ENCODE measurements around the gene RUNDC1. TPM values are rescaled to one million over a fixed set of nuclear protein-coding genes. Genes with fewer than 3 reads are reported as not detected.

Gene RUNDC1
- total RNA-seq, 4 donors from 2014 or later = 18.1 to 43.8 (median 27.8) TPM

GRCh38 chr17:43033948-43034881 is 53.9 kb downstream of the RUNDC1 start:
- H3K4me3 ChIP-seq = no peak overlapping the region
- WGBS, 2 donors (ENCODE audit: low coverage in 1 of 2) = 62 to 63% methylated on average over 2 to 12 of the region's 12 CpGs
- TF ChIP-seq POLR2A (IDR thresholded peaks at IDR 0.05) (no peak), CTCF (IDR thresholded peaks at IDR 0.05) (no peak), EP300 (IDR thresholded peaks at IDR 0.05; ENCODE audit: low read depth) (no peak), POLR2AphosphoS5 (IDR thresholded peaks at IDR 0.05) (no peak)
- H3K27me3 ChIP-seq = no peaks in the 10 kb centered on the region
- in situ Hi-C loops (cut with MboI; ENCODE audit: low pct_ligation_motif_present in 1 of 4, low pct_unique_long_range_greater_than_20kb in 1 of 4, low sequenced_read_pairs in 3 of 4) (loop anchor here in 2 of 4 donors (5.0 to 25.0 kb wide), 2 partner anchors 88 to 303 kb away; no protein-coding TSS in a partner anchor), intact Hi-C loops (cut with DNase I; ENCODE audit: low total_unique reads) (no loop called here)
- H3K36me3 ChIP-seq = no peaks in the 10 kb centered on the region
- no peak overlapping the region for H3K27ac ChIP-seq
- no peaks in the 10 kb centered on the region for H3K9me3 ChIP-seq
- no peaks in the 10 kb centered on the region for H3K4me1 ChIP-seq
- DNase-seq = no peak

- intact Hi-C loops (cut with DNase I; ENCODE audit: low total_unique reads) = no loop called here
These were observed 54.5 kb downstream of the RUNDC1 start for GRCh38 chr17:43034894-43035293.

GRCh38 chr17:43039646-43040045 is 59.3 kb downstream of the RUNDC1 start:
- Histone ChIP-seq H3K27me3 (no peaks in the 10 kb centered on the region), H3K9me3 (no peaks in the 10 kb centered on the region), H3K27ac (no peak overlapping the region), H3K4me3 (no peak overlapping the region), H3K4me1 (no peaks in the 10 kb centered on the region), H3K36me3 (no peaks in the 10 kb centered on the region)
- TF ChIP-seq CTCF (IDR thresholded peaks at IDR 0.05) (no peak), EP300 (IDR thresholded peaks at IDR 0.05; ENCODE audit: low read depth) (no peak), POLR2AphosphoS5 (IDR thresholded peaks at IDR 0.05) (no peak), POLR2A (IDR thresholded peaks at IDR 0.05) (no peak)
- intact Hi-C loops (cut with DNase I; ENCODE audit: low total_unique reads) (no loop called here), in situ Hi-C loops (cut with MboI; ENCODE audit: low pct_ligation_motif_present in 1 of 4, low pct_unique_long_range_greater_than_20kb in 1 of 4, low sequenced_read_pairs in 3 of 4) (loop anchor here in 1 of 4 donors (25.0 kb wide), 1 partner anchor 298 kb away; no protein-coding TSS in a partner anchor)
- WGBS, 2 donors (ENCODE audit: low coverage in 1 of 2) = 92 to 93% methylated on average over 2 of the region's 2 CpGs
- DNase-seq = no peak

More at GRCh38 chr17:43034894-43035293, 54.5 kb downstream of the RUNDC1 start:
- no peaks in the 10 kb centered on the region for H3K27me3 ChIP-seq
- WGBS, 2 donors (ENCODE audit: low coverage in 1 of 2) = 89% methylated on average over 3 of the region's 3 CpGs; no CpG with 5 or more reads in 1 of the 2 donors
- H3K36me3 ChIP-seq = no peaks in the 10 kb centered on the region
- H3K9me3 ChIP-seq = no peaks in the 10 kb centered on the region
- H3K27ac ChIP-seq = no peak overlapping the region
- DNase-seq = no peak
- no peaks in the 10 kb centered on the region for H3K4me1 ChIP-seq
- in situ Hi-C loops (cut with MboI; ENCODE audit: low pct_ligation_motif_present in 1 of 4, low pct_unique_long_range_greater_than_20kb in 1 of 4, low sequenced_read_pairs in 3 of 4) = loop anchor here in 2 of 4 donors (5.0 to 25.0 kb wide), 2 partner anchors 87 to 302 kb away; no protein-coding TSS in a partner anchor
- TF ChIP-seq CTCF (IDR thresholded peaks at IDR 0.05) (no peak), POLR2AphosphoS5 (IDR thresholded peaks at IDR 0.05) (no peak), EP300 (IDR thresholded peaks at IDR 0.05; ENCODE audit: low read depth) (no peak), POLR2A (IDR thresholded peaks at IDR 0.05) (no peak)
- no peak overlapping the region for H3K4me3 ChIP-seq

- no peak for DNase-seq
- Histone ChIP-seq H3K4me1 (no peaks in the 10 kb centered on the region), H3K4me3 (no peak overlapping the region), H3K27ac (no peak overlapping the region), H3K9me3 (no peaks in the 10 kb centered on the region), H3K27me3 (no peaks in the 10 kb centered on the region), H3K36me3 (no peaks in the 10 kb centered on the region)
- WGBS, 2 donors (ENCODE audit: low coverage in 1 of 2) = 69 to 90% methylated on average over 2 of the region's 2 CpGs
- intact Hi-C loops (cut with DNase I; ENCODE audit: low total_unique reads) (no loop called here), in situ Hi-C loops (cut with MboI; ENCODE audit: low pct_ligation_motif_present in 1 of 4, low pct_unique_long_range_greater_than_20kb in 1 of 4, low sequenced_read_pairs in 3 of 4) (loop anchor here in 1 of 4 donors (25.0 kb wide), 1 partner anchor 297 kb away; no protein-coding TSS in a partner anchor)
- TF ChIP-seq CTCF (IDR thresholded peaks at IDR 0.05) (no peak), EP300 (IDR thresholded peaks at IDR 0.05; ENCODE audit: low read depth) (no peak), POLR2A (IDR thresholded peaks at IDR 0.05) (no peak), POLR2AphosphoS5 (IDR thresholded peaks at IDR 0.05) (no peak)
These were observed 60.3 kb downstream of the RUNDC1 start for GRCh38 chr17:43040655-43041054.
